T-helper 22 cell (primary cell): ENCODE data around the gene NDFIP2.
"Not testable (repeated sequence)": the region's sequence is repeated elsewhere in the genome, so short reads cannot be mapped to it uniquely, and the experiment has no call there.

Source experiments
- DNase-seq: peaks from one replicate; pipeline ENCODE4 v3.0.0-alpha.2; 2020; ENCODE audit warnings: low read depth

NDFIP2 gene

GRCh38 chr13:79533781-79534400, 52.9 kb downstream of the NDFIP2 start:
- DNase-seq = no peak

- no peak for DNase-seq
Measured at GRCh38 chr13:79534596-79534995, 53.6 kb downstream of the NDFIP2 start.

DNA sequence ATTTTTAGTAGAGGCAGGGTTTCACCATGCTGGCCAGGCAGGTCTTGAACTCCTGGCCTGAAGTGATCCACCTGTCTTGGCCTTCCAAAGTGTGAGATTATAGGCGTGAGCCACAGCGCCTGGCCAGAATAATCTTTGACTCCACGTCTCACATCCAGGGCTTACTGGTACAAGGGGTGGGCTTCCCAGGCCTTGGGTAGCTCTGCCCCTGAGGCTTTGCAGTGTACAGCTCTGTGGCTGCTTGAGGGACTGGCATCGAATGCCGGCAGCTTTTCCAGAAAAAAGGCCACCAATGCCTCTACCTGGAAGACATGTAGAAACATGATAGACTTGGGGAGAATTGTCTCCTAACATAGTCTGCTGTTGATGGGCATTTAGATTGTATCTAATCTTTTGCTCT, 57.8 kb downstream of the NDFIP2 start:
- no peak for DNase-seq

- DNase-seq = no peak
Measured at GRCh38 chr13:79540504-79540903, 59.5 kb downstream of the NDFIP2 start.

DNA sequence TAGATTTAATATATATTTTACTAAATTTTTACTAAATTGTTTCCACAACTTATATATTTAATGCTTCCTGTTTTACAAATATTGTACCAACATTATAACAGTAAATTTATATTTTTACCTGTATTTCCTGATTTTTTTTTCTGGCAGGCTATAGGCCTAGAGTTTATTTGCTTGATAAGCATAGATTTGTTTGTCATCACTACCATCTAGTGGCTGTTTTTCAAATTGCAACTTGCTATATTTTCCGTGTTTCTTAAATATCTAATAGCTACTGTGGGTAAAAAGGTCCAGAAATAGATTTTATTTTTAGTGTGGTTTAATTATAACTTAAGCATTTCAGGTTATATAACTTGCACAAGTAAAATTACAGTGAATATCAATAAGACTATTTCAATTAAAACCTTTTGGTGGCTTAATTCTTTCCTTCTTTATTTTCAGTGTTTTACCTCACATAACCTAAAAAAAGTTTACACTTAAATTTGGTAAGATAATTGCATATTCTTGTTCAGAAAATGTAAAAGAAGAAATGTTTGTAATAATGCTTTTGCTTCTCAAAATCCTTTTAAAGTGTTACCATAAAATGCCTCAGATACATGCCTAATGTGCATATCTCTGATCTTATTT, 60.6 kb downstream of the NDFIP2 start:
- no peak for DNase-seq

GRCh38 chr13:79543883-79544282, 62.9 kb downstream of the NDFIP2 start:
- no peak for DNase-seq

- no peak for DNase-seq
Measured at GRCh38 chr13:79547211-79548195, 66.5 kb downstream of the NDFIP2 start.

DNA sequence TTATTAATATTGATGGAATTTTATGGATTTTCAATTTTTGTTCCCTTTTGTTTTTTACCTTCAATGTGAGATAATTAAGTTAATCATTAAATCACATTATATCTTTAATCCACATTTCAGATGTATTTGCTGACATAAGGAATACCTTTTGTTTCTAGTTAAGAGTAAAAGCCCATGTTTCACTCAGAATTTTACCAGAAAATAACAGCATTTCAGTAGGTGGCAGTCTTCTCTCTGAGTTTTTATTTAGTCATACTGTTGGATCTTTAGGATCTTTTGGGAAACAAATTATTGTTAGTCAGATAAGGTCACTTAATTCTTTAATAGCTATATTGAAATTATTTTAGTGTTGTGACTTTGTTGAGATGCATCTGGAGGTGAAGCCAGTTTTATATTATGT, 67.9 kb downstream of the NDFIP2 start:
- DNase-seq = no peak

- DNase-seq = no peak
Measured at GRCh38 chr13:79549355-79550106, 68.6 kb downstream of the NDFIP2 start.

GRCh38 chr13:79557666-79558065, 76.7 kb downstream of the NDFIP2 start:
- DNase-seq = no peak

- no peak for DNase-seq
Measured at GRCh38 chr13:79560954-79561353, 80.0 kb downstream of the NDFIP2 start.

- no peak for DNase-seq
Measured at GRCh38 chr13:79562557-79562956, 81.6 kb downstream of the NDFIP2 start.

- no peak for DNase-seq
Measured at GRCh38 chr13:79566118-79566517, 85.2 kb downstream of the NDFIP2 start.

DNA sequence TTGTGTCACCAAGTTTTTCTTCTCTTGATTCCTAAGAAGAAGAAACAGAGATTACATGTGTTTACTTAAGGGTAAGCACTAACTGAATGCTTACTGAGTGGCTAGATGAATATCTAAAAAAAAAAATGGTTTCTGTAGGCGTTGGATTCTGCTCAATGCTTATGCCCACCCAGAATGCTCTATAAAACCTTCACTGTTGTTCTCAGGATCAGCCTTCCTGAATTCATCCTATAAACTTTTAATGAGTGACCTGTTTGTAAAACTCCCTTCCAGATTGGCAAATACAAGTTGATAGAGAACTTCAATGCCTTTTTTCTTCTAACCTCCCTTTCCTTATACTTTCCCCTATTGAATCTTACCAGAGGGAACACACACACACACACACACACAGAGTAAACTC, 90.2 kb downstream of the NDFIP2 start:
- DNase-seq = no peak

GRCh38 chr13:79573892-79574291, 92.9 kb downstream of the NDFIP2 start:
- not testable (repeated sequence) for DNase-seq

DNA sequence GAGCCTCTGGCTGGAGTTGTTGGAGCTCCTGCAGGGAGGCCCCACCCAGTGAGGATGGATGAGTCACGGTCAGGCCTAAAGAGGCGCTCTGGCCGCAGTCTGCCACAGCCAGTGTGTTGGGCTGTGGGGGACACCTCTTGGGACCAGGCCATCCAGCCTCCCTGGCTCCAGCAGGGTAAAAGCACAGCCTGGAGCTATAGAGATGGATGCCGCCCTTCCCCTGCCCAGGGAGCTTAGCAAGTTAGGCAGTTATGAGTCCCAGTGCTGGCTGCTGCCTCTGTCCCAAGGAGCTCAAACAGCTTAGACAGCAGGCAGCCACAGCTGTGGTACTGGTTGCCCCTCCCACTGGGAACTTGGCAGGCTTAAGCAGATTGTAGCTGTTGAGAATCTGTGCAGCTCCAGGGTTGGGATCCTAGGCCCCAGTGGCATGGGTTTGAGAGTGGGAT, 100.9 kb downstream of the NDFIP2 start:
- no peak for DNase-seq

DNA sequence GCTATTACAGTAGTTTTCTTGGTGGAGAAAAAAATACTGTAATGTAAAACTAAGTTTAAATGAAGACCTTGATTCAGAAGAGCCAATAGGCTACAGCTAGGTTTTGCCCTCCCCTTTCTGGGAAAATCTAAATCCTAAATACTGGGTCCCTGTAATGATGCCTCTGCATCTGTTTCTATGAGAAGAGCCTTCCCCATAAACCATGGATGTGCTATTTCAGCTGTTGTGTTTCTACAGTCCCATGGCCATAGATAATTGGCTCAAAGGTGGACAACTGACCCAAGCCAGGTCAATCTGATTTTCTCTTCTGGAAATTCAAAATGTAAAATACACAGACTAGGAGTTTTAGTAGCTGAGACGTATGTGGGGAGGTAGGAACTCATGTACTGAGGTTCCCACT, 101.9 kb downstream of the NDFIP2 start:
- no peak for DNase-seq

- DNase-seq = no peak
Measured at GRCh38 chr13:79585033-79585432, 104.1 kb downstream of the NDFIP2 start.

GRCh38 chr13:79589603-79590393, 108.8 kb downstream of the NDFIP2 start:
- no peak for DNase-seq

GRCh38 chr13:79590394-79590676, 109.4 kb downstream of the NDFIP2 start:
- DNase-seq = no peak

GRCh38 chr13:79591493-79591892, 110.5 kb downstream of the NDFIP2 start:
- DNase-seq = no peak

- no peak for DNase-seq
Measured at GRCh38 chr13:79593121-79593520, 112.2 kb downstream of the NDFIP2 start.
